ENCODE data around the gene WDFY4.

- no peak for TF ChIP-seq EZH2phosphoT487 (IDR thresholded peaks at IDR 0.05; ENCODE audit: borderline replicate concordance, low read depth)
- TF ChIP-seq RCOR1 (IDR thresholded peaks at IDR 0.05; ENCODE audit: low read length): no peak
- TF ChIP-seq CTCF (IDR thresholded peaks at IDR 0.05): no peak
- TF ChIP-seq ELF1 (IDR thresholded peaks at IDR 0.05): no peak
- TF ChIP-seq GABPA (IDR thresholded peaks at IDR 0.05; ENCODE audit: low read depth): no peak
- TF ChIP-seq MXI1 (IDR thresholded peaks at IDR 0.05; ENCODE audit: low read depth, low read length): no peak
- TF ChIP-seq USF1 (IDR thresholded peaks at IDR 0.05; ENCODE audit: borderline replicate concordance, low read depth): no peak
- TF ChIP-seq TAF1 (IDR thresholded peaks at IDR 0.05; ENCODE audit: borderline replicate concordance, low read depth, low read length): no peak
- no peak for TF ChIP-seq YY1 (IDR thresholded peaks at IDR 0.05; ENCODE audit: low read depth)
Observed at GRCh38 chr10:48938990-48939536, 254.4 kb downstream of the WDFY4 start.
